Jurkat, Clone E6-1 (cell line): ENCODE measurements around the gene MAP4K1.

Source experiments
- DNase-seq: peaks from one replicate; pipeline ENCODE4 v3.0.0-alpha.2; 2011; ENCODE audit warnings: low read depth, low spot score
- H3K4me3 ChIP-seq: 2 replicates; pipeline ENCODE4 v1.5.1; 2011; ENCODE audit warnings: mild to moderate bottlenecking, low read length, control low read depth, moderate library complexity

MAP4K1 gene

DNA sequence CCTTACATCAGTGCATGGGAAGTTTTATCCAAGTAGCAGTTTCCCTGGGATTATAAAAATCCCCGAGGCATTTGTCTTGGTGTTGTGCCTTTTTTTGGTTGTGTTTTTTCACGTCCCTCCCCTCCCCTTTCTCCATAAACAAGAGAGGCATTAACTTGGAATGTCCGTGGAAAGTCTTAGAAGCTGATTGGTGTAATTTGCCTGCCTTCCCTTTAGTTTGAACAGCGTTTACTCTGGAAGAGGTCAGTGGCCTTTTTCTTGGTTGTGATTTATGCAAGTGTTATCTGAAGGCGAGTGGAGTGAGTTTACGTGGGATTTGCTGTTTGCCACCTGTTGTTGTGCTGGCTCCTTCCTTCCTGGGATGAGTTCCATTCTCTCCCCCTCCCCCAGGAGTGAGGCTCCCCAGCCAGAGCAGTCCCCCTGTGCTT lies 36.9 kb upstream of the MAP4K1 start:
- no peak overlapping the region for H3K4me3 ChIP-seq

GRCh38 chr19:38653028-38653571 lies 35.3 kb upstream of the MAP4K1 start:
- H3K4me3 ChIP-seq, result no peak overlapping the region
- DNase-seq, result no peak

More for the DNA sequence above, 36.9 kb upstream of the MAP4K1 start:
- DNase-seq, result no peak

- no peak for DNase-seq
- H3K4me3 ChIP-seq, result no peak overlapping the region
Measured at GRCh38 chr19:38650911-38651584, 33.3 kb upstream of the MAP4K1 start.

GRCh38 chr19:38650172-38650775 lies 32.5 kb upstream of the MAP4K1 start:
- no peak overlapping the region for H3K4me3 ChIP-seq
- DNase-seq, result no peak

DNA sequence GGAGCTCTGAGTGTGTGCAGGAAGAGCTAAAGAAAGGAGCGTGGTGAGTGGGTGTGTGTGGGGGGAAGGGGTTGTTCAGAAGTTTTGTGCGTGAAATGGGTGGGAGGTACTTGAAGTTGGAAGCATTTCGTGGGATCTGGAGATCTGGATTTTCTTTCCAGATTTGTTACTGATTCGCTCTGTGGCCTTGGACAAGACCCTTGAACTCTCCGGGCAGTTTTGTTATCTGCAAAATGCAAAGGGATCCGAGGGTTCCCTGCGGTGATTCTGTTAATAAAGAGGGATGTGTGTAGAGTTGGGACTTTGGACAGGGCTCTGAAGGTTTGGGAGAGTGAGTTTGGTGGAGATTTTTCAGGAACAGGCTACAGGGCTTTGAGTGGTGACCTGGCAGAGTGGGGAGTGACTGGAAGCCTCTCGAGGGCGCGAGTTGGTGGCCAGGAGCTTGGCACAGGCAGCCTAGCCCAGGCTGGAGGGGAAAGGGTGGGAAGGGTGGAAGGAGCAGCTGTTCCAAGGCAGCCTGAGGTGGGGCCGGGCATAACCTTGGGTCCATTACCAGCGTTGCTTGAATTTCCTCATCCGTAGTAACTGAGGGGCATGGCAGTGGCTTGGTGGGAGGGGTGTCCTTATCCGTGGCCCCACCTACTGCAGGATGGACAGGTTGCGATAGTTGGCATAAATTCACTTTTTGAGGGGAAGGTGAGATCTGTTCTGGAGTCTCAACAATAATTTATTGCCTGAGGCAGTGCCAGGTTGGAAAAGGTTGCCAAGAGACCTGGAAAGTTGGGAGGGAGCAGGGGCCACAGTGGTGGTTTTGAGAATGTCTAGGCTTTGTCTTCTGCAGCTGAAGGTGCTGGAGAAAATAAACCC lies 31.8 kb upstream of the MAP4K1 start:
- no peak for DNase-seq
- H3K4me3 ChIP-seq, result no peak overlapping the region

GRCh38 chr19:38648769-38649304 lies 31.1 kb upstream of the MAP4K1 start:
- peak overlapping the region; percentile 83 for H3K4me3 ChIP-seq
- no peak for DNase-seq

GRCh38 chr19:38647966-38648768 lies 30.4 kb upstream of the MAP4K1 start:
- DNase-seq, result no peak
- peak overlapping the region; percentile 83 for H3K4me3 ChIP-seq

GRCh38 chr19:38647368-38647965 lies 29.7 kb upstream of the MAP4K1 start, which contains the start of gene ACTN4:
Gene ACTN4 (plus strand): TSS chr19:38647649. CDS start chr19:38647746, 97 bp downstream.
- peak; percentile 92 for DNase-seq

DNA sequence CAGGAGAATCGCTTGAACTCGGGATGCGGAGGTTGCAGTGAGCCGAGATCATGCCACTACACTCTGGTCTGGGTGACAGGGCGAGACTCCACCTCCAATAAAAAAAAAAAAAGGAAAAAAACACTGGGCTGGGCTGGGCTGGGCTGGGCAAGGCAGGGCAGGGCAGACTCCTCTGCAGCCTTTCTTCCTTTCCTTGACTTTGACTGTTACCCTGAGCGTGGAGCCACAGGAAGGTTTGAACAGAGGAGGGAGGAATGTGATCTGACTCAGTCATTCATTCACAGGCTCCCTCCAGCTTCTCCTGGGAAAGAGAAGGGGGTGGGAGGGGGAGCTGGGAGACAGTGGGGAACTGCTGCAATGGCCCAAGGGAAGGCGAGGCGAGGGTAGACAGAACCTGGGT lies 27.0 kb upstream of the MAP4K1 start:
- DNase-seq, result no peak

More at GRCh38 chr19:38647368-38647965, 29.7 kb upstream of the MAP4K1 start, which contains the start of gene ACTN4:
- peak within 1 kb of the TSS; percentile 83 for H3K4me3 ChIP-seq

GRCh38 chr19:38642176-38642575 lies 24.4 kb upstream of the MAP4K1 start:
- no peak for DNase-seq
- no peak overlapping the region for H3K4me3 ChIP-seq

More for the DNA sequence above, 27.0 kb upstream of the MAP4K1 start:
- no peak overlapping the region for H3K4me3 ChIP-seq

DNA sequence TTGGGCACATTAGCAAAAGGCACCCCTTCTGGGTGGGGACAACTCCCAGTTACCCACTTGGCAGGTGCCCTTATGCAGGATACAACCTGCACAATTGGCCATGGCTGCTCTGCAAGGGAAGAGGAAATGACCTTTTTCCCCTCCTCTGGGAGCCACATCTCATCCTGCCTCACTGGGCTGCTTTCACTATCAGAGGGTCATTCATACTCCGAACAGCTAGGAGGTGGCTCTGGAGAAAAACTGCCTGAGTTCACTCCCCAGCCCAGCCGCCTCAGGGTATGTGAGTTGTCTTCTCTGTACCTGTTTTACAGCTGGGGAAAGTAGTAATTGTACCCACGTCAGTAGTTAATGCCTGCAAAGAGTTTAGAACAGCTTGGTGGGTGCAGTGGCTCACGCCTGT lies 22.6 kb upstream of the MAP4K1 start:
- H3K4me3 ChIP-seq, result no peak overlapping the region
- no peak for DNase-seq

GRCh38 chr19:38639679-38640078 lies 21.9 kb upstream of the MAP4K1 start:
- no peak overlapping the region for H3K4me3 ChIP-seq
- DNase-seq, result no peak

DNA sequence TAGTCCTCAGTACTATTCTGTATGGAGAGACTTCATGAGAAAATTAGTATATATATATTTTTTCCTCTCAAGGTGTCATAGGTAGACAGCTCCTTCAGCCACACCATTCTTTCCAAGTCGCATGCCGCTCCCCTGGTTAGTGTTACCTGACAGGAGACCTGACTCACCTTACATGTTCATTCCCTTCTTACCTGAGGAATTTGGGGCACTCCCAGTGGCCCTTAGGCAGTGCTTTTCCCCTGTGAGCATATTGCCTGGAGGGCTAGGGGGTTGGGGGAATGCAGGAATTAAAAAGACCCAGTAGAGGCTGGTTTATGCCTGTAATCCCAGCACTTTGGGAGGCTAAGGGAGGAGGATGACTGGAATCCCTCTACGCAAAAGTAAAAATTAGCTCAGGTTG lies 20.7 kb upstream of the MAP4K1 start:
- DNase-seq, result no peak
- no peak overlapping the region for H3K4me3 ChIP-seq

GRCh38 chr19:38635483-38636399 lies 18.0 kb upstream of the MAP4K1 start:
- no peak for DNase-seq
- H3K4me3 ChIP-seq, result no peak overlapping the region

DNA sequence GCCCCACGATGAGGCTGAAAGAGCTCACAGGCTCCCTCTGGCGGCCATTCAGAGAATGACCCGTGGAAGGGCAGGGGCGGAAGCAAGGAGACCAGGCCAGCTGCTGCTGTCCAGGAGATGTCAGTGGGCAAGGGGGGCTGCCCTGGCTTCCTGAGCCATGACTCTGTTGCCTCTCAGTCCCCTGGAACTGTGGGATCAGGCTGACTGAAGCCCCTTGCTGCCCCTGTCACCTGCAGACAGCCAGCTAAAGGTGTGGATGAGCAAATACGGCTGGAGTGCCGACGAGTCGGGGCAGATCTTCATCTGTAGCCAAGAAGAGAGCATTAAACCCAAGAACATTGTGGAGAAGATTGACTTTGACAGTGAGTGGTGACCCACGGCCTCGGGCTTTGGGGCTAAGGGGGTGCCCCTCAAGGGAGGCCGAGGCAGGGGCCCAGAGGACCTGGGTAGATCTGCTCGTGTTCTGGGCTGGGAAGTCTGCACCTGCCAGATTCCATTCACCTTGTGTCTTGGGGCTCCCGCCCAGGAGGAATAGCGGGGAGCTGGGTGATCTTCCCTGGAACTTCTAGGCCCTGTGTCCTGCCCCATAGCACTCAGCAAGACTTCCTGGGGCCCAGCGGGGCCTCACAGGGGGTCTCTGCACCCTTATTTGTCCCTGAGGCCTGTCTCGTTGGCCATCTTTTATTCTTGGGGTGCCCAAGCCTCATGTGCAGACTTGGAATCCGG lies 17.2 kb upstream of the MAP4K1 start:
- peak; percentile 35 for DNase-seq
- no peak overlapping the region for H3K4me3 ChIP-seq

DNA sequence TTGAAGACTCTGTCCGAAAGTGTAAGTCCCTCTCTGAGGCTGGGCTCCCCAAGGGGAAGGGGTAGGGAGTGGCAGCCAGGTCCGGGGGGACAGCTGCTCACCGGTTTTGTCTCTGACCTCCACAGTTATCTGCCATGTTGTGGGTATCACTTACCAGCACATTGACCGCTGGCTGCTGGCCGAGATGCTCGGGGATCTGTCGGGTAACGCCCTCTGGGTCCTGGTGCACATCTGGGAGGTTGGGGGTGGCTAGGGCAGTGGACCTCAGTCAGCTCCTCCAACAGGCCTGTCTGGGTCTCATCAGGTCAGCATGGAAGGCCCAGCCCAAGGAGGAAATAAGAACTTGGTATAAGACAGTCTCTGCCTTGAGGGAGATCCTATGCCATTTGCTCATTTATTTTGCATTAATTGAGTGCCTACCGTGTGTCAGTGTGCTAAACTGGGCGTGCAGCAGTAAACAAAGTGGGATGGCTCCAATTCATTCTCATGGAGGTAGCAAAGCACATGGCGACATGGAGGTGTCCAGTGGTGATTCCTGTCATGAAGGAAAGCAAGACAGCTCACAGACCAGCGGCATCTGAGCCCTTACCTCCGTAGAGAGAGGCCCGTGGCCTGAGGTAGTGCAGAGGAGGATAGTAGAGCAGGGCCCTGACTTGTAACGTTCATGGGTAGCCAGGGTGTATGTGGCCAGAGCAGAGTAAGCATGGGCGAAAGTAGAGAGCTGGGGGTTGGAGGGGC lies 14.9 kb upstream of the MAP4K1 start:
- H3K4me3 ChIP-seq, result no peak overlapping the region
- no peak for DNase-seq
